ENCODE results near the gene ETV7. TPM values are rescaled to one million over a fixed set of nuclear protein-coding genes. Genes with fewer than 3 reads are reported as not detected.
"Not testable (repeated sequence)": the region's sequence is repeated elsewhere in the genome, so short reads cannot be mapped to it uniquely, and the experiment has no call there.

Gene ETV7
- total RNA-seq, 1 donor from 2014 or later, result 0.57 TPM

DNA sequence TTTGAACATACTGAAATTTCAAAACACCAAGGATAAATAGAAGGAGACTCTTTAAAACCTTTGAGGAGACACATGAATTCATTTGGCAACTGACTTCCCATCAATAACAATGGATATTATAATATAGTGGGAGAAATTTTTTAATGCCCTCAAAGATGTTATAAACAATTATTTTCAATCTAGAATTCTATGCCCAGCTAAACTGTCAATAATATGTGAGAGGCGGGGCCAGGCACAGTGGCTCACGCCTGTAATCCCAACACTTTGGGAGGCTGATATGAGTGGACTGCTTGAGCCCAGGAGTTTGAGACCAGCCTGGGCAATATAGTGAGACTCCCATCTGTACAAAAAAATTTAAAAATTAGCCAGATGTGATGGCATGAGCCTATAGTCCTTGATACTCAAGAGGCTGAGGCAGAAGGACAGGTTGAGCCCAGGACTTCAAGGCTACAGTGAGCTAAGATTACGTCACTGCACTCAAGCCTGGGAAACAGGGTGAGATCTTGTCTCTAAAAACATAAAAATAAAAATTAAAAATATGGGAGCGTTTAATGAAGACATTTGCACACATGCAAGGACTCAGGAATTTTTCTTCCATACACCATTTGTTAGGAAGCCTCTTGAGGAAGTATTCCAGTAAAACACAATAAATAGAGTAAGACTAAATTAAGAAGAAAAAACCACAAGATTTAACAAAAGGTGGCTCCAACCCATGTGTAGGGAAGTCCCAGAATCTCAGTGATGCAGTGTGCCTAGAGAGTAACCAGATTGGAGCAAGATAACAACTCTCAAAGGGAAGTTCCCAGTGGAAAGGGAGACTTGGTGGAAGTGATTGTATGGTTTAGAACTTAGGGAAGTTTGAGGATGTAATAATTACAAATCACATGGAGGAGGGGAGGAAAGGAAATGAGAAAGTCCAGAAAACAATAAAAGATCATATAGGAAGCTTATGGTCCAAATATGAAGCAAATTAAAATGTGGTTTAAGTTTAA lies 26.3 kb upstream of the ETV7 start:
- Mint-ChIP-seq H3K27ac (no peak overlapping the region), H3K4me1 (ENCODE audit: low read depth) (no peaks in the 10 kb centered on the region), H3K4me3 (ENCODE audit: low read depth) (no peak overlapping the region), H3K9me3 (peaks cover 9% of the 10 kb centered on the region), H3K27me3 (ENCODE audit: low read depth) (peaks cover 23% of the 10 kb centered on the region), H3K36me3 (ENCODE audit: low read depth) (no peaks in the 10 kb centered on the region)
- no peak for DNase-seq (ENCODE audit: low spot score)
- intact Hi-C loops (cut with micrococcal nuclease), result no loop called here

DNA sequence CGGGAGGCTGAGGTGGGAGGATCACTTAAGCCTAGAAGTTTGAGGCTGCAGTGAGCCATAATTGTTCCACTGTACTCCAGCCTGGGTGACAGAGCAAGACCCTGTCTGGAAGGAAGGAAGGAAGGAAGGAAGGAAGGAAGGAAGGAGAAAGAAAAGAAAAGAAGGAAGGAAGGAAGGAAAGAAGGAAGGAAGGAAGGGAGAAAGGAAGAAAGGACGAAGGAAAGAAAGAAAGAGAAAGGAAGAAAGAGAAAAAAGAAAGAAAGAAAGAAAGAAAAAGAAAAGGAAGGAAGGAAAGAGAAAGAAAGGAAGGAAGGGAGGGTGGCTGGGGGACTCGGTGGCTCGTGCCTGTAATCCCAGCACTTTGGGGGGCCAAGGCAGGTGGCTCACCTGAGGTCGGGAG lies 22.2 kb upstream of the ETV7 start:
- H3K4me3 Mint-ChIP-seq (ENCODE audit: low read depth); H3K9me3 Mint-ChIP-seq; intact Hi-C loops (cut with micrococcal nuclease); H3K27ac Mint-ChIP-seq; DNase-seq (ENCODE audit: low spot score); H3K36me3 Mint-ChIP-seq (ENCODE audit: low read depth); H3K4me1 Mint-ChIP-seq (ENCODE audit: low read depth): not testable (repeated sequence)
- peaks cover 28% of the 10 kb centered on the region for H3K27me3 Mint-ChIP-seq (ENCODE audit: low read depth)

DNA sequence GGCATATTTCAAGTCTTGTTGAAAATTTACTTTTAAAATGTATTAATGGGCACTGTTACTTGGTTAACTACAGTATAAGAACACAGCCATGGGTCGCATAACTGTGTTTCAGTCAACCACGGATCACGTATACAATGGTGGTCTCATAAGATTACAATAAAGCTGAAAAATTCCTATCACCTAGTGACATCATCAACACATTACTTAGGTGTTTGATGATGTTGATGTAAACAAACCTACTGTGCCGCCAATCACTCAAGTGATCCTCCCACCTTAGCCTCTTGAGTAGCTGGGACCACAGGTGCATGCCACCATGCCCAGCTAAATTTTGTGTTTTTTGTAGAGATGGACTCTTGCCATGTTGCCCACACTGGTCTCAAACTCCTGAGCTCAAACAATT lies 16.7 kb upstream of the ETV7 start:
- Mint-ChIP-seq H3K36me3 (ENCODE audit: low read depth) (no peaks in the 10 kb centered on the region), H3K4me3 (ENCODE audit: low read depth) (no peak overlapping the region), H3K4me1 (ENCODE audit: low read depth) (peaks cover 3% of the 10 kb centered on the region), H3K27ac (no peak overlapping the region), H3K9me3 (no peaks in the 10 kb centered on the region), H3K27me3 (ENCODE audit: low read depth) (peaks cover 29% of the 10 kb centered on the region)
- no peak for DNase-seq (ENCODE audit: low spot score)
- intact Hi-C loops (cut with micrococcal nuclease), result no loop called here

DNA sequence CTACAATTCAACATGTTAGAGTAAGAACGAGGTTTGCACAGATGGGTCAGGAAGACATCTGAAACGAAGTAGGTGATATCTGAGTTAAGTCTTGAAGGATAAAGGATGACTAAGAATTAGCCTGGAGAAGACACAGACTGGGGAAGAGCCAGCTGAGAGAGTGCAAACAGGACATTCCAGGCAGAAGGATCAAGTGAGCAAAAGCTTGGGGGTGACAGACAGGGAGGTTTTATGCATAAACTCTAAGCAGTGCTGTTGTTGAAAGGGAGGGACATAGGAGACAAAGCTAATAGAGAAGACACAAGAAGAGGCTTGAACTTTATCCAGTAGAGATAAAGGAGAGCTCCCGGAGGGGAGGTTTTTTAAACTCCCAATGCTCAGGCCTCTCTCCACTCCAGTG lies 15.0 kb upstream of the ETV7 start:
- no peak for DNase-seq (ENCODE audit: low spot score)
- Mint-ChIP-seq H3K4me3 (ENCODE audit: low read depth) (no peak overlapping the region), H3K27me3 (ENCODE audit: low read depth) (peaks cover 26% of the 10 kb centered on the region), H3K36me3 (ENCODE audit: low read depth) (no peaks in the 10 kb centered on the region), H3K27ac (no peak overlapping the region), H3K4me1 (ENCODE audit: low read depth) (peaks cover 3% of the 10 kb centered on the region), H3K9me3 (no peaks in the 10 kb centered on the region)
- intact Hi-C loops (cut with micrococcal nuclease), result no loop called here

DNA sequence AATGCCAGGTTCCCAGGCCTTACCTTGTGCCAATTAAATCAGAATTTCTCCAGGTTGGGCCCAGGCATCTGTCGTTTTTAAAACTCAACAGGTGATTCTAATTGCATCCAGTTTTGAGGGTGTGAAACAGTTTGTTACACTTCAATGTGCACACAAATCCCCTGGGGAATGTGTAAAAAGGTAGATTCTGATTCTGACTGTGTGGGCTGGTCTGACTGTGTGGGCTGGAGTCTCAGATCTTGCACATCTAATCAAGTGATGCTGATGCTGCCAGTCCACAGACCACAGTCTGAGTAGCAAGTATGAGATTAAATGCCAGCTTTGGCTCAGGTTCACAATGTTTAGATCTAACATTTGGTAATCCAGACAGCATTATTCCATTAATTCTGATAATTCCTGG lies 12.5 kb upstream of the ETV7 start:
- Mint-ChIP-seq H3K4me3 (ENCODE audit: low read depth) (no peak overlapping the region), H3K36me3 (ENCODE audit: low read depth) (no peaks in the 10 kb centered on the region), H3K4me1 (ENCODE audit: low read depth) (peaks cover 2% of the 10 kb centered on the region), H3K27me3 (ENCODE audit: low read depth) (peaks cover 25% of the 10 kb centered on the region), H3K9me3 (no peaks in the 10 kb centered on the region), H3K27ac (no peak overlapping the region)
- intact Hi-C loops (cut with micrococcal nuclease), result no loop called here
- no peak for DNase-seq (ENCODE audit: low spot score)

DNA sequence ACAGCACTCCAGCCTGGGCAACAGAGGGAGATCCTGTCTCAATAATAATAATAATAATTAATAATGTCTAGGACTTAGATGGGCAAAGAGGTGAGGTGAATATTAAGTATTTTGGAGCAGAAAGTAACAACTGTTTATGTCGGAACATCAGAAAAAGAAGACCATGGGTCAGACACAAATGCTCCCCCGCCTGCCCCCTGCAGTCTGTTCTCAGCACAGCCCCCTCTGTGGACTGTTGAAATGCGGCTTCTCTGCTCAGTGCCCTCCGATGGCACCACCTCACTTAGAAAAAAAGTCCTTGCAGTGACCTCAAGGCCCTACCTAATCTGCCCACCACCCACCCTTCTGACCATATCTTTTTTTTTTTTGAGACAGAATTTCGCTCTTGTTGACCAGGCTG lies 5.2 kb upstream of the ETV7 start:
- H3K9me3 Mint-ChIP-seq, result no peaks in the 10 kb centered on the region
- H3K27me3 Mint-ChIP-seq (ENCODE audit: low read depth), result peaks cover 54% of the 10 kb centered on the region
- intact Hi-C loops (cut with micrococcal nuclease), result no loop called here
- no peaks in the 10 kb centered on the region for H3K36me3 Mint-ChIP-seq (ENCODE audit: low read depth)
- peaks cover 7% of the 10 kb centered on the region for H3K4me1 Mint-ChIP-seq (ENCODE audit: low read depth)
- H3K4me3 Mint-ChIP-seq (ENCODE audit: low read depth), result no peak overlapping the region
- H3K27ac Mint-ChIP-seq, result no peak overlapping the region
- DNase-seq (ENCODE audit: low spot score), result no peak

DNA sequence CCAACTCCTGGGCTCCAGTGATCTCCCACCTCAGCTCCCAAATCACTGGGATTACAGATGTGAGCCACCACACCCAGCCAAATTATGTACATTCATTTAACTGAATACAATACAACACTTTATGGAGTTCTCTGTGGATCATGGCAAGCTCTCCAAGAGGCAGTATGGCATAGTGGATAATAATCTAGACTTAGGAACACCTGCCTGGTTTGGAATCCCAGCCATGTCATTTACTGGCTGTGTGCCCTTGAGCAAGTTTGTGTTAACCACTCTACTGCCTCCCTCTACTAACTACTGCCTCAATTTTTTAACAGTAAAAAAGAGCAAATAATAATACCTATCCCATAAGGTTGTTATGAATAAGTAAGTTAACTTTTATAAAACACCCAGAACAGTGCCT lies 1.9 kb upstream of the ETV7 start:
- H3K36me3 Mint-ChIP-seq (ENCODE audit: low read depth), result peaks cover 3% of the 10 kb centered on the region
- peaks cover 66% of the 10 kb centered on the region for H3K27me3 Mint-ChIP-seq (ENCODE audit: low read depth)
- H3K9me3 Mint-ChIP-seq, result no peaks in the 10 kb centered on the region
- no peak overlapping the region for H3K4me3 Mint-ChIP-seq (ENCODE audit: low read depth)
- no peak overlapping the region for H3K27ac Mint-ChIP-seq
- DNase-seq (ENCODE audit: low spot score), result no peak
- peaks cover 24% of the 10 kb centered on the region for H3K4me1 Mint-ChIP-seq (ENCODE audit: low read depth)
- intact Hi-C loops (cut with micrococcal nuclease), result no loop called here

DNA sequence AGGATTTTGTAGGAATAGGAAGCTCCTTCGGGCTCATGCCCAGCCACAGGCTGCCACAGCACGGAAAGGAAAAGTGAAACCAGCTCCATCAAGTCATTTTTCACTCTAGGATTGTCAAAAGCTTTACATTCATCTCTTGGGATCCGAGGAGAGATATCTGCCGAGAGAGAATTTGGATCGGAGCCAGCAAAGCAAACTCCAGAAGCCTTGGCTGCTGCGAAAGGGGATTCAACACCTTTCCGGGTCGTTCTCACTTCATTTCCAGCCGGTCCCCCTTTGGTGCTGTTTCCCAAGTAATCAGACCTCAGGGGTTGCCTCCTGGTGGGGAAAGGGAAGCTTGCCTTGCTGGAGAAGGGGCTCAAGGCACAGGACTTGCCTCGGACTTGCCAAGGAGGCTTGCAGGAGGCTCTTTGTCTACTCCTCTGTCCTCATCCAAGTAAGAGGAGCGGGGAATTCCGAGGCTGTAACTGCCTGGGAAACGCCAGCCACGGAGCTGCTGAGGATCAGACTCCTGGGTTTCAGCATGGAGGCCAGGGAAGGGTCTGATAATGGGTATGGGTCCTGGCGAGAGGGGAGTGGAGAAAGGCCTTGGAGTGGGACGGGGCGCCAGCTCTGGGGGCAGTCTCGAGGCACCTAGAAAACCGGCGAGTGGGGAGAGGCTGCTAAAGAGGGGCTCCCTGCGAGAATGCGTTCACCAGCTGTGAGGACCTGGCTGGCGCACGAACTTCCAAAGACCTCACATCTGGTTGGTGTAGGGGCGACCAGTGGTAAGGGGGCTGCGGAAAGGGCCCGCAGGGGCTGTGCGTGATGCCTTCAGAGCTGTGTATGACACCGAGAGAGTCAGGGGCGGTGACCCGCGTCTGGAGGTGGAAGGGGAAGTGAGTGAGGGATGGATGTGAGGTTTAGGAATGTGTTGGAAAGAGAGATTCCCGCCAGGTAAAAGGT lies 702 bp downstream of the ETV7 start:
- H3K4me1 Mint-ChIP-seq (ENCODE audit: low read depth), result peaks cover 37% of the 10 kb centered on the region
- peaks cover 53% of the 10 kb centered on the region for H3K27me3 Mint-ChIP-seq (ENCODE audit: low read depth)
- intact Hi-C loops (cut with micrococcal nuclease), result no loop called here
- H3K9me3 Mint-ChIP-seq, result no peaks in the 10 kb centered on the region
- H3K27ac Mint-ChIP-seq, result peak overlapping the region; percentile 61
- DNase-seq (ENCODE audit: low spot score), result no peak
- peaks cover 3% of the 10 kb centered on the region for H3K36me3 Mint-ChIP-seq (ENCODE audit: low read depth)
- peak overlapping the region; percentile 90 for H3K4me3 Mint-ChIP-seq (ENCODE audit: low read depth)

DNA sequence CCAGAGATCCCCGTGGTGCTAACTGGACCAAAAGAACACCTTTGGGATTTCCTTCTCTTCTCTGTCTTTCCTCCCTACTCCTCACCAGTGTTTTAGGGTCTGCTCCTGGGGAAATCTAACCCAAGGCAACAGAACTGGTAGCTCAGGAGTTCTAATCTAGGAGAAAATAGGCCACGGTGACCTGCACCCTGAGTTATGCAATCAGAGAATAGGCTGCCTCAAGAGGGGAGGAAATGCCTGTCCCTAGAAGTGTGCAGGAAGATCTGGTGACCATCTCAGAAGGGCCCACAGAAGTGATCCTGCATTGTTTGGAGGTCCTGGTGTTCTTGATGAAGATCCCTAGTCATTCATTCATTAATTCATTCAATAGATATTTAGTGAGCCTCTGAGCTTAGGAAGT lies 3.4 kb downstream of the ETV7 start:
- Mint-ChIP-seq H3K9me3 (no peaks in the 10 kb centered on the region), H3K36me3 (ENCODE audit: low read depth) (peaks cover 3% of the 10 kb centered on the region), H3K27me3 (ENCODE audit: low read depth) (peaks cover 35% of the 10 kb centered on the region), H3K27ac (no peak overlapping the region), H3K4me1 (ENCODE audit: low read depth) (peaks cover 37% of the 10 kb centered on the region), H3K4me3 (ENCODE audit: low read depth) (no peak overlapping the region)
- no peak for DNase-seq (ENCODE audit: low spot score)
- intact Hi-C loops (cut with micrococcal nuclease), result no loop called here

DNA sequence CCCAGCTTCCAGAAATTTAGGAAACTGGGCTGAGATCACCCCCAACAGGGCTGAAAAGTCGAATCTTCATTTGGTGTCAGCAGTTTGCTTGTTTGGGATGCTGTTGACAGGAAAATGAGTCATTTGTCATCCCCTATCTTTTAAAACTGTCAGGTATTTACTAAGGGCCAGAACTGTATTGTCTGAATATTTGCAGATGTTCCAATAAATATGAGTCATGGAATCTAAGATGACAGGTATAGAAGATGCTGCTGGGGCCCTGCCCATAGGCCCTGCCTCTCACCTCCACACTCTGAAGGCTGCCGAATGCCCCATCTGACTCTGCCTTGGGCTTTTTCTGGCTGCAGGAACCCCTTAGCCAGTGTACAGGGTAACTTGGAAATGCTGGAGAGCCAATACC lies 3.9 kb downstream of the ETV7 start:
- Mint-ChIP-seq H3K27me3 (ENCODE audit: low read depth) (peaks cover 34% of the 10 kb centered on the region), H3K4me1 (ENCODE audit: low read depth) (peaks cover 37% of the 10 kb centered on the region), H3K36me3 (ENCODE audit: low read depth) (peaks cover 3% of the 10 kb centered on the region), H3K9me3 (no peaks in the 10 kb centered on the region), H3K4me3 (ENCODE audit: low read depth) (no peak overlapping the region), H3K27ac (no peak overlapping the region)
- intact Hi-C loops (cut with micrococcal nuclease), result no loop called here
- no peak for DNase-seq (ENCODE audit: low spot score)

DNA sequence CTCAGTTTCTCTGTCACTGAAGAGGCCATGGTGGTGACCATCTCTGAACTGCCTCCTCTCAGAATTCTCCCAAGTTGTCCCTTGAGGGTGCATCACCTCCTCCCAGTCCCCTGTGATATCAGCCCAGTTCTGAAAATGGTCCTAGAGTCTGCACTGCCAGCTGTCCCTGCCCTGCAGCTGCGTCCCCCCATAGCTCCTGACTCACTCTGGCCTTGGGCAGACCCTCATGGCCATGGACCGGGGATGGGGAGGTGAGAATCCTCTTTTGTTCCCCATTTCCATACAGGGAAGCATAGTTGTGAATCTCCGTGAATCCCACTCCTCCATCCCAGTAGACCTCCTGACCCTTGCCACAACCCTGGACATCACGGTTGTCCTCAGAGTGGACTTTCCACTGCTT lies 4.5 kb downstream of the ETV7 start:
- no peak overlapping the region for H3K4me3 Mint-ChIP-seq (ENCODE audit: low read depth)
- peaks cover 3% of the 10 kb centered on the region for H3K36me3 Mint-ChIP-seq (ENCODE audit: low read depth)
- intact Hi-C loops (cut with micrococcal nuclease), result no loop called here
- DNase-seq (ENCODE audit: low spot score), result no peak
- H3K4me1 Mint-ChIP-seq (ENCODE audit: low read depth), result peaks cover 31% of the 10 kb centered on the region
- H3K27me3 Mint-ChIP-seq (ENCODE audit: low read depth), result peaks cover 28% of the 10 kb centered on the region
- no peaks in the 10 kb centered on the region for H3K9me3 Mint-ChIP-seq
- no peak overlapping the region for H3K27ac Mint-ChIP-seq

DNA sequence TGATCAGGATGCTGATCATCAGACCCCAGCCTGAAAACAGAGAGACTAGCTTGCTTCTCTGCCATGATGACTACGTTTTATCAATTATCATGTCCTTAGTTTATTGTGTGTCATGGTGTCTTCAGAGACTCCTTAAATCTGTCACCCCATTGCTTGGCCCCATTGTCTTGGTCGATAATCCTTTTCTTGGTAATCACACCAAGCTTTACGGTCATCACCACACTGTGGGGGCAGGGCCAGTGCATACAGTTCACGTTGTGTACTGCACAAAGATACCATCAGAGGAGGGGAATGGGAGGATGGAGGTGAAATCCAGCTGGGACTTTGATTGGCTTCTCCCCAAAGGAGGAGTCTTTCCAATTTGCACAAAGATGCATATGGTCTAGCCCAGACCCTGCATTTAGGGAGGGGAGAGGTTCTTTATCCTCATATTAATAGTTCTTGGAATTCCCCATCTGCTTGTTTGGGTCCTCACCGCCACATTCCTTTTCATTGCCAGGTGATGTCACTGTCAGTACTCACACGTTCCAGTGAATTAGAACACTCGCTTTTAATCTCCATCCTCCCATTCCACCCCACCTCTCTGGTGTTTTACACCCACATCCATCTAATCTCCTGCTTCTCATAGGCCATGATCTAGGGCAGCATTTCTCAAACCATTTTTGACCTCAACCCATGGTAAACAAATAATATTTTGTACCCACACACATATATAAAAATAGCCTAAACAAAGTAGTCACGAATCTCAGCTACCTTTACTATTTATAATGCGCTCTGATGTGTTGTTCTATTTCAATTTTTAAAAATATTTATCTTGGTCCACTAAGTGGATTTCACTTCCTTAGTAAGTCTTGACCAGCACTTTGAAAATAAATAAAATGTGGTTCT lies 5.7 kb downstream of the ETV7 start:
- Mint-ChIP-seq H3K9me3 (no peaks in the 10 kb centered on the region), H3K4me1 (ENCODE audit: low read depth) (peaks cover 22% of the 10 kb centered on the region), H3K36me3 (ENCODE audit: low read depth) (no peaks in the 10 kb centered on the region), H3K4me3 (ENCODE audit: low read depth) (no peak overlapping the region), H3K27me3 (ENCODE audit: low read depth) (peaks cover 17% of the 10 kb centered on the region), H3K27ac (no peak overlapping the region)
- intact Hi-C loops (cut with micrococcal nuclease), result no loop called here
- no peak for DNase-seq (ENCODE audit: low spot score)

Measured in activated T-helper 2 cell treated with anti-CD3 and anti-CD28 coated beads, Interferon-gamma antibody, Interleukin-2, Interleukin-4, amounts not matched to agents 10 μg/mL and 5 μg/mL and 100 μg/mL, durations not matched to agents 14 hours and 24 hours and 36 hours (primary cell).